IPS DF 19.7 (cell line): ENCODE results near the gene KLKB1.

Experiments
- DNase-seq: peaks from one replicate; pipeline ENCODE4 v3.0.0-alpha.2; 2013; ENCODE audit warnings: low read depth, low spot score

Gene KLKB1

GRCh38 chr4:186307497-186307896, 80.2 kb downstream of the KLKB1 start:
- no peak for DNase-seq

- no peak for DNase-seq
Measured at GRCh38 chr4:186307916-186308315, 80.6 kb downstream of the KLKB1 start.
